ENCODE data around the gene ZNF425.

GRCh38 chr7:149104214-149104613 lies 21.9 kb downstream of the ZNF425 start:
- TF ChIP-seq, protein P1, sequence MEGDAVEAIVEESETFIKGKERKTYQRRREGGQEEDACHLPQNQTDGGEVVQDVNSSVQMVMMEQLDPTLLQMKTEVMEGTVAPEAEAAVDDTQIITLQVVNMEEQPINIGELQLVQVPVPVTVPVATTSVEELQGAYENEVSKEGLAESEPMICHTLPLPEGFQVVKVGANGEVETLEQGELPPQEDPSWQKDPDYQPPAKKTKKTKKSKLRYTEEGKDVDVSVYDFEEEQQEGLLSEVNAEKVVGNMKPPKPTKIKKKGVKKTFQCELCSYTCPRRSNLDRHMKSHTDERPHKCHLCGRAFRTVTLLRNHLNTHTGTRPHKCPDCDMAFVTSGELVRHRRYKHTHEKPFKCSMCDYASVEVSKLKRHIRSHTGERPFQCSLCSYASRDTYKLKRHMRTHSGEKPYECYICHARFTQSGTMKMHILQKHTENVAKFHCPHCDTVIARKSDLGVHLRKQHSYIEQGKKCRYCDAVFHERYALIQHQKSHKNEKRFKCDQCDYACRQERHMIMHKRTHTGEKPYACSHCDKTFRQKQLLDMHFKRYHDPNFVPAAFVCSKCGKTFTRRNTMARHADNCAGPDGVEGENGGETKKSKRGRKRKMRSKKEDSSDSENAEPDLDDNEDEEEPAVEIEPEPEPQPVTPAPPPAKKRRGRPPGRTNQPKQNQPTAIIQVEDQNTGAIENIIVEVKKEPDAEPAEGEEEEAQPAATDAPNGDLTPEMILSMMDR (IDR thresholded peaks at IDR 0.05), result no peak
- no peak for TF ChIP-seq POLR2A (IDR thresholded peaks at IDR 0.05)
